Thyroid gland (tissue), 4 donors: Measurements from ENCODE around the gene CTNNA3. TPM values are rescaled to one million over a fixed set of nuclear protein-coding genes. Genes with fewer than 3 reads are reported as not detected.
"Not testable (repeated sequence)": the region's sequence is repeated elsewhere in the genome, so short reads cannot be mapped to it uniquely, and the experiment has no call there.

Experiments used
- DNase-seq, 2 donors: peaks; one replicate each; pipeline ENCODE4 v3.0.0-alpha.2; 2019
- H3K27ac ChIP-seq, 3 donors: fragments of 200-600 bp; sonication (generic); 1 replicate in 2 of 3; 2 replicates in 1 of 3; pipeline ENCODE4 v1.5.1; 2016 to 2019; ENCODE audit warnings: mild to moderate bottlenecking in 1 of 3, moderate library complexity in 1 of 3
- H3K27me3 ChIP-seq: fragments of 200-600 bp; sonication (generic); one replicate; pipeline ENCODE4 v1.5.1; 2019
- H3K36me3 ChIP-seq, 2 donors: fragments of 200-600 bp; sonication (generic); one replicate each; pipeline ENCODE4 v1.5.1; 2016 to 2019
- H3K4me1 ChIP-seq, 2 donors: fragments of 200-600 bp; sonication (generic); one replicate each; pipeline ENCODE4 v1.5.1; 2017 to 2019
- H3K4me3 ChIP-seq, 3 donors: fragments of 200-600 bp; sonication (generic); replicated peaks in 1 of 3; 1 replicate in 2 of 3; 2 replicates in 1 of 3; pipeline ENCODE4 v1.5.1; 2016; ENCODE audit warnings: mild to moderate bottlenecking in 1 of 3
- H3K9me3 ChIP-seq: fragments of 200-600 bp; sonication (generic); one replicate; pipeline ENCODE4 v1.5.1; 2017
- CTCF ChIP-seq, 6 experiments: fragments of 200-600 bp in 3 of 6; fragments of 450-650 bp in 3 of 6; sonication (generic) in 3 of 6; IDR thresholded peaks; one replicate each; pipeline ENCODE4 v1.5.1; 2016 to 2019; ENCODE audit warnings: antibody characterized with exemption in 6 of 6, mild to moderate bottlenecking in 2 of 6, inconsistent platforms in 1 of 6, moderate library complexity in 1 of 6
- POLR2A ChIP-seq, 2 donors: fragments of 450-650 bp; IDR thresholded peaks; one replicate each; pipeline ENCODE4 v1.6.1; 2017; ENCODE audit warnings: antibody characterized with exemption in 2 of 2, mild to moderate bottlenecking in 2 of 2, moderate library complexity in 1 of 2
- WGBS, 2 donors: methylation state at CpG; one replicate each; pipeline ENCODE4 v1.1.5; 2017; 5-methylcytosine and 5-hydroxymethylcytosine counted together
- intact Hi-C: fragments of 100-400 bp; cut with DNase I; formaldehyde crosslinking; loops from one replicate; pipeline ENCODE4 v1.15.1; 2023
- total RNA-seq, 4 donors: library from RNA; depleted of rRNA; stranded (reverse); fragments of >200 nt; gene quantifications; one replicate each; pipeline ENCODE4 v1.2.3, GENCODE V29; 2016

The CTNNA3 gene
- total RNA-seq, 4 donors from 2014 or later: 0.11 to 0.79 (median 0.13) TPM; not detected in 1

DNA sequence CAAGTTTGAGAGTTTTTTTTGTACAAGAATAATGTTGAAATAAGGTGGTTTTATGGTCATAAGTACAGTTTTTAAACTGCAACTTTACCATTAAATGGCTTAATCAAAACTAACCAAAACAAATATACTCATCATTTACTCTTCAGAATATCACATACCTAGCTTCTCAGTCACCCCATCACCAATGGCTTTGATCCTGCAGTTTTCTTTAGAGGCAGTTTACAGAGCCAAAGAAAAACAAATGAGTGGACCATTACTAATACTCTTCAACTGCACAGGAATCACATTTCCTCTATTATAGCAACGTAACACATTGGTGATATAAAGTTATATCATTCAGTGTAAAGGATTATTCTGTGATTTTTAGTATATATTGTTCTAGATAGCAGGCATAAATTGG, 1346.3 kb downstream of the CTNNA3 start:
- no peak for DNase-seq
- Histone ChIP-seq H3K4me1 (no peaks in the 10 kb centered on the region), H3K27me3 (no peaks in the 10 kb centered on the region), H3K4me3 (no peak overlapping the region), H3K36me3 (no peaks in the 10 kb centered on the region), H3K9me3 (no peaks in the 10 kb centered on the region), H3K27ac (no peak overlapping the region)
- intact Hi-C loops: no loop called here
- WGBS, 2 donors: 67 to 71% methylated on average over 1 of the region's 1 CpG
- TF ChIP-seq POLR2A (IDR thresholded peaks at IDR 0.05) (no peak), CTCF (IDR thresholded peaks at IDR 0.05) (no peak)

GRCh38 chr10:66349076-66349475, 1346.9 kb downstream of the CTNNA3 start:
- Histone ChIP-seq H3K36me3 (no peaks in the 10 kb centered on the region), H3K9me3 (no peaks in the 10 kb centered on the region), H3K4me1 (no peaks in the 10 kb centered on the region), H3K27ac (no peak overlapping the region), H3K27me3 (no peaks in the 10 kb centered on the region), H3K4me3 (no peak overlapping the region)
- TF ChIP-seq CTCF (IDR thresholded peaks at IDR 0.05) (no peak), POLR2A (IDR thresholded peaks at IDR 0.05) (no peak)
- intact Hi-C loops: no loop called here
- WGBS, 2 donors: 80 to 96% methylated on average over 2 of the region's 2 CpGs
- DNase-seq: no peak

GRCh38 chr10:66337211-66337610, 1358.8 kb downstream of the CTNNA3 start:
- no peak overlapping the region for H3K27ac ChIP-seq
- WGBS, 2 donors: 53 to 71% methylated on average over 3 of the region's 3 CpGs
- intact Hi-C loops: no loop called here

GRCh38 chr10:66336791-66337190, 1359.2 kb downstream of the CTNNA3 start:
- no peaks in the 10 kb centered on the region for H3K27me3 ChIP-seq
- no peak overlapping the region for H3K4me3 ChIP-seq
- no peaks in the 10 kb centered on the region for H3K9me3 ChIP-seq
- no peak overlapping the region for H3K27ac ChIP-seq
- H3K36me3 ChIP-seq: no peaks in the 10 kb centered on the region
- no peak for DNase-seq
- TF ChIP-seq POLR2A (IDR thresholded peaks at IDR 0.05) (no peak), CTCF (IDR thresholded peaks at IDR 0.05) (no peak)
- intact Hi-C loops: no loop called here
- H3K4me1 ChIP-seq: no peaks in the 10 kb centered on the region

More at GRCh38 chr10:66337211-66337610, 1358.8 kb downstream of the CTNNA3 start:
- Histone ChIP-seq H3K27me3 (no peaks in the 10 kb centered on the region), H3K36me3 (no peaks in the 10 kb centered on the region), H3K4me1 (no peaks in the 10 kb centered on the region), H3K9me3 (no peaks in the 10 kb centered on the region), H3K4me3 (no peak overlapping the region)
- no peak for TF ChIP-seq POLR2A (IDR thresholded peaks at IDR 0.05)
- TF ChIP-seq CTCF (IDR thresholded peaks at IDR 0.05): no peak
- no peak for DNase-seq

GRCh38 chr10:66335753-66336152, 1360.2 kb downstream of the CTNNA3 start:
- H3K4me1 ChIP-seq, H3K4me3 ChIP-seq, DNase-seq, intact Hi-C loops, H3K36me3 ChIP-seq, H3K27me3 ChIP-seq, H3K27ac ChIP-seq, H3K9me3 ChIP-seq: not testable (repeated sequence)
- WGBS, 2 donors: 87 to 96% methylated on average over 8 of the region's 8 CpGs

- Histone ChIP-seq H3K36me3 (no peaks in the 10 kb centered on the region), H3K4me1 (peaks cover 5 to 6% of the 10 kb centered on the region in 2 donors), H3K9me3 (no peaks in the 10 kb centered on the region), H3K27me3 (no peaks in the 10 kb centered on the region), H3K4me3 (no peak overlapping the region), H3K27ac (no peak overlapping the region)
- TF ChIP-seq POLR2A (IDR thresholded peaks at IDR 0.05) (no peak), CTCF (IDR thresholded peaks at IDR 0.05) (no peak)
- intact Hi-C loops: no loop called here
- DNase-seq: no peak
- 96 to 99% methylated on average over 7 of the region's 7 CpGs for whole genome bisulfite sequencing, 2 donors
Observed at GRCh38 chr10:66329147-66329546, 1366.8 kb downstream of the CTNNA3 start.
